IMR-90 (cell line): ENCODE results near the gene BAG1. TPM values are rescaled to one million over a fixed set of nuclear protein-coding genes. Genes with fewer than 3 reads are reported as not detected.
A peak's percentile ranks its signal among the peaks of the same experiment; 100 is the strongest.

ENCODE experiments used
- ATAC-seq: fragments of 200-7000 bp; cut with Tn5 transposase; 2 replicates; pipeline ENCODE4 v1.9.1; 2020; ENCODE audit warnings: low read depth, mild to moderate bottlenecking, moderate library complexity
- BruUV-seq: library from RNA; stranded (reverse); fragments of 400-500 nt; replicated peaks from 2 replicates; lab custom pipeline; 2021; lab: Mats Ljungman, UMichigan
- CTCF ChIA-PET: fragments of 300-600 bp; formaldehyde crosslinking; extraction: SDS; loops from one replicate; lab custom pipeline; 2021; ENCODE audit warnings: antibody characterized with exemption; lab: Yijun Ruan, JAX
- POLR2A ChIA-PET: fragments of 300-600 bp; sonication (Branson Sonifier 250); formaldehyde crosslinking; loops from one replicate; lab custom pipeline; 2022; ENCODE audit warnings: antibody characterized with exemption; ENCODE audit not compliant: unreplicated experiment; lab: Charles Lee
- DNase-seq: peaks from one replicate; pipeline ENCODE4 v3.0.0; 2013
- H2AFZ ChIP-seq: replicated peaks from 2 replicates; pipeline ENCODE3; 2013; ENCODE audit warnings: low read length, mild to moderate bottlenecking; ENCODE audit not compliant: poor library complexity
- H2AK5ac ChIP-seq: 2 replicates; pipeline ENCODE4 v1.6.1; 2013; ENCODE audit warnings: low read depth, low read length, inconsistent platforms
- H2AK9ac ChIP-seq: replicated peaks from 2 replicates; pipeline ENCODE3; 2013; ENCODE audit warnings: mild to moderate bottlenecking, low read depth, low read length, moderate library complexity; ENCODE audit not compliant: poor library complexity
- H2BK120ac ChIP-seq: 2 replicates; pipeline ENCODE4 v1.6.1; 2013; ENCODE audit warnings: low read depth, low read length, inconsistent platforms
- H2BK15ac ChIP-seq: 3 replicates; pipeline ENCODE4 v1.6.1; 2013; ENCODE audit warnings: low read depth, low read length, inconsistent platforms
- H2BK20ac ChIP-seq: 2 replicates; pipeline ENCODE4 v1.6.1; 2013; ENCODE audit warnings: low read depth, mild to moderate bottlenecking, inconsistent platforms, low read length, moderate library complexity
- H2BK5ac ChIP-seq: 2 replicates; pipeline ENCODE4 v1.6.1; 2013; ENCODE audit warnings: mild to moderate bottlenecking, low read depth, low read length, inconsistent platforms; ENCODE audit not compliant: poor library complexity, severe bottlenecking
- H3K14ac ChIP-seq: replicated peaks from 2 replicates; pipeline ENCODE4 v1.6.1; 2013; ENCODE audit warnings: low read depth, low read length, inconsistent platforms
- H3K18ac ChIP-seq: 2 replicates; pipeline ENCODE4 v1.6.1; 2013; ENCODE audit warnings: low read depth, low read length, control low read depth
- H3K23ac ChIP-seq: 2 replicates; pipeline ENCODE4 v1.6.1; 2013; ENCODE audit warnings: low read depth, low read length, inconsistent platforms
- H3K27ac ChIP-seq: 2 replicates; pipeline ENCODE4 v1.5.1; 2013; ENCODE audit warnings: mild to moderate bottlenecking, control low read depth, low read length; ENCODE audit not compliant: insufficient read depth
- H3K27me3 ChIP-seq: 2 replicates; pipeline ENCODE4 v1.6.1; 2013; ENCODE audit warnings: low read length; ENCODE audit not compliant: control insufficient read depth, insufficient read depth
- H3K36me3 ChIP-seq: 2 replicates; pipeline ENCODE4 v1.6.1; 2013; ENCODE audit warnings: low read length, mixed read lengths; ENCODE audit not compliant: control insufficient read depth, insufficient read depth
- H3K4ac ChIP-seq: 2 replicates; pipeline ENCODE4 v1.6.1; 2013; ENCODE audit warnings: low read depth, low read length, inconsistent platforms
- H3K4me1 ChIP-seq: 2 replicates; pipeline ENCODE4 v1.6.1; 2013; ENCODE audit warnings: low read length, mixed read lengths; ENCODE audit not compliant: control insufficient read depth, insufficient read depth
- H3K4me2 ChIP-seq: 2 replicates; pipeline ENCODE4 v1.6.1; 2013; ENCODE audit warnings: low read depth, mild to moderate bottlenecking, control low read depth, low read length, moderate library complexity
- H3K4me3 ChIP-seq: 2 replicates; pipeline ENCODE4 v1.5.1; 2013; ENCODE audit warnings: low read depth, mild to moderate bottlenecking, control low read depth, low read length, moderate library complexity; ENCODE audit not compliant: insufficient read depth
- H3K56ac ChIP-seq: 2 replicates; pipeline ENCODE4 v1.6.1; 2013; ENCODE audit warnings: low read length, inconsistent platforms; ENCODE audit not compliant: insufficient read depth; ENCODE audit errors: extremely low read depth
- H3K79me1 ChIP-seq, 2 experiments: 2 replicates each; pipeline ENCODE4 v1.6.1; 2013; ENCODE audit warnings: low read length in 2 of 2, inconsistent platforms in 1 of 2, low read depth in 1 of 2
- H3K9ac ChIP-seq: 2 replicates; pipeline ENCODE4 v1.6.1; 2013; ENCODE audit warnings: low read depth, low read length, control low read depth
- H3K9me1 ChIP-seq: 2 replicates; pipeline ENCODE4 v1.6.1; 2013; ENCODE audit warnings: low read length, inconsistent platforms; ENCODE audit not compliant: insufficient read depth
- H3K9me3 ChIP-seq: 2 replicates; pipeline ENCODE4 v1.6.1; 2013; ENCODE audit warnings: low read length; ENCODE audit not compliant: control insufficient read depth, insufficient read depth
- H4K20me1 ChIP-seq: 2 replicates; pipeline ENCODE4 v1.6.1; 2013; ENCODE audit warnings: low read length, inconsistent platforms; ENCODE audit not compliant: insufficient read depth
- H4K5ac ChIP-seq: 2 replicates; pipeline ENCODE4 v1.6.1; 2013; ENCODE audit warnings: mild to moderate bottlenecking, low read depth, low read length, control low read depth
- H4K8ac ChIP-seq, 2 experiments: 2 replicates each; pipeline ENCODE4 v1.6.1; 2013; ENCODE audit warnings: low read depth in 2 of 2, low read length in 2 of 2, control low read depth in 1 of 2, inconsistent platforms in 1 of 2
- H4K91ac ChIP-seq: 2 replicates; pipeline ENCODE4 v1.6.1; 2013; ENCODE audit warnings: low read depth, low read length, inconsistent platforms; ENCODE audit not compliant: insufficient read depth
- BHLHE40 ChIP-seq: fragments of 150-350 bp; IDR thresholded peaks from 2 replicates; pipeline ENCODE4 v1.6.1; 2016; ENCODE audit warnings: mild to moderate bottlenecking, low read depth, low read length
- CEBPB ChIP-seq: IDR thresholded peaks from 2 replicates; pipeline ENCODE4 v1.6.1; 2012; ENCODE audit warnings: low read depth, low read length, improper control_type of control experiment
- CHD1 ChIP-seq: IDR thresholded peaks from 2 replicates; pipeline ENCODE4 v1.6.1; 2012; ENCODE audit warnings: low read depth, low read length, improper control_type of control experiment
- ELK1 ChIP-seq: fragments of 150-350 bp; IDR thresholded peaks from 2 replicates; pipeline ENCODE4 v1.6.1; 2016; ENCODE audit warnings: low read depth, mild to moderate bottlenecking, low read length, moderate library complexity, borderline replicate concordance
- FOS ChIP-seq: fragments of 150-350 bp; IDR thresholded peaks from 2 replicates; pipeline ENCODE4 v1.6.1; 2016; ENCODE audit warnings: low read depth, low read length
- MAZ ChIP-seq: IDR thresholded peaks from 2 replicates; pipeline ENCODE4 v1.6.1; 2012; ENCODE audit warnings: low read depth, mild to moderate bottlenecking, low read length, improper control_type of control experiment, moderate library complexity, borderline replicate concordance
- MXI1 ChIP-seq: IDR thresholded peaks from 2 replicates; pipeline ENCODE4 v1.6.1; 2012; ENCODE audit warnings: low read depth, mild to moderate bottlenecking, low read length, moderate library complexity, borderline replicate concordance
- NFE2L2 ChIP-seq: fragments of 150-350 bp; IDR thresholded peaks from 2 replicates; pipeline ENCODE4 v1.6.1; 2016; ENCODE audit warnings: low read depth, mild to moderate bottlenecking, low read length
- POLR2A ChIP-seq: IDR thresholded peaks from 2 replicates; pipeline ENCODE4 v1.6.1; 2012; ENCODE audit warnings: mild to moderate bottlenecking, low read depth, low read length
- RAD21 ChIP-seq: IDR thresholded peaks from 2 replicates; pipeline ENCODE4 v1.6.1; 2012; ENCODE audit warnings: low read length, improper control_type of control experiment
- RCOR1 ChIP-seq: IDR thresholded peaks from 2 replicates; pipeline ENCODE4 v1.6.1; 2012; ENCODE audit warnings: mild to moderate bottlenecking, low read length, improper control_type of control experiment; ENCODE audit not compliant: insufficient replicate concordance
- SMC3 ChIP-seq: fragments of 150-350 bp; IDR thresholded peaks from 2 replicates; pipeline ENCODE4 v1.6.1; 2016; ENCODE audit warnings: low read depth, mild to moderate bottlenecking, antibody characterized with exemption, low read length, moderate library complexity
- USF2 ChIP-seq: fragments of 150-350 bp; IDR thresholded peaks from 2 replicates; pipeline ENCODE4 v1.6.1; 2017; ENCODE audit warnings: mild to moderate bottlenecking, antibody characterized with exemption, low read length, low read depth
- WGBS, 2 experiments: methylation state at CpG; one replicate each; pipeline versions ENCODE4 v1.1.5 to v1.1.7; 2013; ENCODE audit warnings: missing lambda C conversion rate in 2 of 2; ENCODE audit not compliant: insufficient read length in 1 of 2; ENCODE audit errors: extremely low coverage in 2 of 2; 5-methylcytosine and 5-hydroxymethylcytosine counted together
- dilution Hi-C: fragments of 300-500 bp; cut with HindIII; formaldehyde crosslinking; loops from one replicate; pipeline ENCODE4 v1.14.3; 2018; ENCODE audit warnings: low sequenced_read_pairs; ENCODE audit not compliant: unreplicated experiment
- in situ Hi-C: fragments of 300-500 bp; cut with MboI; formaldehyde crosslinking; loops from 3 replicates; pipeline ENCODE4 v1.14.3; 2019; ENCODE audit warnings: low sequenced_read_pairs, inconsistent platforms, mixed read lengths
- intact Hi-C: fragments of 100-400 bp; cut with micrococcal nuclease; formaldehyde crosslinking; loops from 2 replicates; pipeline ENCODE4 v1.10.0; 2022
- polyA plus RNA-seq, 3 experiments: library from polyadenylated mRNA; depleted of rRNA; stranded (reverse); fragments of >200 nt; gene quantifications; 2 replicates each; pipeline ENCODE4 v1.2.3, GENCODE V29; 2012; ENCODE audit warnings: low replicate concordance in 1 of 3
- total RNA-seq: library from RNA; depleted of rRNA; stranded (reverse); fragments of >200 nt; gene quantifications from 2 replicates; pipeline ENCODE4 v1.2.3, GENCODE V29; 2012

BAG1 gene
- total and polyA plus RNA-seq, 2 of the 4 experiments (the other 2 are of a cell fraction) = 4.5 to 20.9 TPM

- H3K14ac ChIP-seq = no peak overlapping the region
- H3K23ac ChIP-seq = no peak overlapping the region
- H3K56ac ChIP-seq = no peak overlapping the region
- H2AK5ac ChIP-seq = no peak overlapping the region
- WGBS, 2 experiments = 63 to 100% methylated on average over 1 to 2 of the region's 11 CpGs
- no peak overlapping the region for H3K4ac ChIP-seq
- ATAC-seq (peak; percentile 59), DNase-seq (peak; percentile 69)
- H4K5ac ChIP-seq = no peak overlapping the region
- H4K8ac ChIP-seq = no peak overlapping the region; a peak in 1 of 4 replicates
- POLR2A ChIA-PET = no interaction called here
- H2BK20ac ChIP-seq = no peak overlapping the region
- BruUV-seq = no TSS peak
- H3K36me3 ChIP-seq = no peaks in the 10 kb centered on the region
- H3K9ac ChIP-seq = no peak overlapping the region
- intact Hi-C loops (no loop called here), dilution Hi-C loops (no loop called here), in situ Hi-C loops (no loop called here)
- no peak overlapping the region for H2BK5ac ChIP-seq
- no peak overlapping the region for H2BK120ac ChIP-seq
- no peak overlapping the region for H2BK15ac ChIP-seq
- H3K4me2 ChIP-seq = no peak overlapping the region
- no peaks in the 10 kb centered on the region for H3K9me1 ChIP-seq
- H3K4me1 ChIP-seq = peaks cover 2% of the 10 kb centered on the region; the same call in 1 of the 2 replicates
- no peaks in the 10 kb centered on the region for H3K79me1 ChIP-seq
- H2AFZ ChIP-seq = peak overlapping the region; percentile 14
- H3K18ac ChIP-seq = no peak overlapping the region
- no peak overlapping the region for H3K27ac ChIP-seq
- TF ChIP-seq USF2 (no peak), RCOR1 (no peak), BHLHE40 (no peak), ELK1 (no peak), RAD21 (no peak), MXI1 (no peak), NFE2L2 (no peak), FOS (no peak), CEBPB (no peak), CHD1 (no peak), POLR2A (no peak), SMC3 (no peak), MAZ (no peak)
- no peak overlapping the region for H2AK9ac ChIP-seq
- peaks cover 19% of the 10 kb centered on the region for H3K27me3 ChIP-seq
- no peaks in the 10 kb centered on the region for H4K20me1 ChIP-seq
- H3K9me3 ChIP-seq = no peaks in the 10 kb centered on the region
- no peak overlapping the region for H4K91ac ChIP-seq
- no peak overlapping the region for H3K4me3 ChIP-seq
- CTCF ChIA-PET = interaction anchor here (0.6 kb wide), 1 partner anchor 27 kb away, joined by 3 read pairs; no protein-coding TSS in a partner anchor
These were observed 61.8 kb downstream of the BAG1 start for GRCh38 chr9:33202552-33203201.
